Pancreas (tissue), 10 donors: ENCODE data around the gene AADACL3. TPM values are rescaled to one million over a fixed set of nuclear protein-coding genes. Genes with fewer than 3 reads are reported as not detected.

Experiments used
- ATAC-seq, 4 donors: fragments of 200-7000 bp; cut with Tn5 transposase; one replicate each; pipeline versions ENCODE4 v1.8.0 to v1.9.1; 2020; ENCODE audit warnings: mild to moderate bottlenecking in 4 of 4, moderate library complexity in 4 of 4
- DNase-seq, 6 donors: peaks; one replicate each; pipeline ENCODE4 v3.0.0-alpha.2; 2020
- FAIRE-seq: peaks from 2 replicates; lab custom pipeline; 2012; peaks lifted over from hg19 to GRCh38; lab: Jason Lieb, UNC
- H3K27ac ChIP-seq, 4 donors: fragments of 200-600 bp; sonication (generic); 1 replicate in 3 of 4; 2 replicates in 1 of 4; pipeline versions ENCODE4 v1.5.0 to v1.8.0; 2020
- H3K27me3 ChIP-seq, 4 donors: fragments of 200-600 bp; one replicate each; pipeline ENCODE4 v1.8.0; 2021
- H3K36me3 ChIP-seq, 3 donors: fragments of 200-600 bp; sonication (generic) in 1 of 3; one replicate each; pipeline versions ENCODE4 v1.5.0 to v1.8.0; 2020 to 2021
- H3K4me1 ChIP-seq, 3 donors: fragments of 200-600 bp; one replicate each; pipeline ENCODE4 v1.8.0; 2021
- H3K4me3 ChIP-seq, 4 donors: fragments of 200-600 bp; sonication (generic) in 2 of 4; one replicate each; pipeline versions ENCODE4 v1.5.0 to v1.8.0; 2020 to 2021
- H3K9me3 ChIP-seq, 4 donors: fragments of 200-600 bp; one replicate each; pipeline ENCODE4 v1.8.0; 2021
- CTCF ChIP-seq, 4 donors: fragments of 200-600 bp; sonication (generic) in 3 of 4; IDR thresholded peaks; one replicate each; pipeline versions ENCODE4 v1.5.0 to v1.8.0; 2021; ENCODE audit warnings: antibody characterized with exemption in 4 of 4
- WGBS, 2 donors: extraction: QIAGEN DNeasy Blood & Tissue Kit; methylation state at CpG; one replicate each; pipeline ENCODE4 v1.1.7; 2013; 5-methylcytosine and 5-hydroxymethylcytosine counted together
- intact Hi-C, 3 donors: fragments of 100-400 bp; cut with DNase I; formaldehyde crosslinking; loops; one replicate each; pipeline versions ENCODE4 v1.11.1 to v1.14.2; 2022
- polyA plus RNA-seq, 2 donors: library from polyadenylated mRNA; stranded (reverse); fragments of 200-250 nt; gene quantifications; one replicate each; pipeline ENCODE4 v1.2.3, GENCODE V29; 2013
- total RNA-seq, 6 donors: library from RNA; stranded (reverse); fragmentation: NEBNext Ultra II Directional in 4 of 6; extraction: Animal tissue kit (Norgen Biotek cat#: 25700) in 4 of 6; gene quantifications; one replicate each; pipeline versions ENCODE4 v1.2.1 to v1.2.4, GENCODE V29; 2021 to 2023
- donor health status: healthy with polysubstance abuse.
- donor health status: DM: no; HTN: no; CAD: no; lungs with moderate emphysema.
- donor health status: DM: no; HTN: no; CAD: no.
- donor health status: control.
- donor health status: control.
- donor health status: Bipolar disorder and iron deficiency.
- donor health status: DM: yes; HTN: yes; CAD: no.
- donor health status: DM: no; HTN: no; CAD: no.
- donor health status: DM: no; HTN: no; CAD: no.
- donor health status: DM: yes; HTN: yes; CAD: no.

Gene AADACL3
- total and polyA plus RNA-seq, 8 donors, result 0.02 TPM; not detected in 7

GRCh38 chr1:12677565-12677964, 38.3 kb upstream of the AADACL3 start:
- Histone ChIP-seq H3K9me3 (no peaks in the 10 kb centered on the region), H3K4me3 (no peak overlapping the region), H3K27ac (no peak overlapping the region), H3K27me3 (no peaks in the 10 kb centered on the region), H3K4me1 (no peaks in the 10 kb centered on the region), H3K36me3 (no peaks in the 10 kb centered on the region)
- DNase-seq (no peak), FAIRE-seq (no peak), ATAC-seq (no peak)
- TF ChIP-seq CTCF (IDR thresholded peaks at IDR 0.05), result no peak
- intact Hi-C loops, result no loop called here
- WGBS, 2 donors, result 62 to 74% methylated on average over 1 of the region's 1 CpG

- TF ChIP-seq CTCF (IDR thresholded peaks at IDR 0.05), result no peak
- Histone ChIP-seq H3K27me3 (no peaks in the 10 kb centered on the region), H3K4me1 (no peaks in the 10 kb centered on the region), H3K36me3 (no peaks in the 10 kb centered on the region), H3K27ac (no peak overlapping the region), H3K9me3 (no peaks in the 10 kb centered on the region), H3K4me3 (no peak overlapping the region)
- 24 to 53% methylated on average over 2 of the region's 2 CpGs for WGBS, 2 donors
- no peak for DNase-seq
- ATAC-seq, result no peak
- intact Hi-C loops, result no loop called here
- no peak for FAIRE-seq
These were observed 37.6 kb upstream of the AADACL3 start for GRCh38 chr1:12678350-12678749.

GRCh38 chr1:12678820-12679219, 37.1 kb upstream of the AADACL3 start:
- Histone ChIP-seq H3K9me3 (no peaks in the 10 kb centered on the region), H3K36me3 (no peaks in the 10 kb centered on the region), H3K4me1 (no peaks in the 10 kb centered on the region), H3K4me3 (no peak overlapping the region), H3K27ac (no peak overlapping the region), H3K27me3 (no peaks in the 10 kb centered on the region)
- intact Hi-C loops, result no loop called here
- DNase-seq (no peak), FAIRE-seq (no peak), ATAC-seq (no peak)
- no peak for TF ChIP-seq CTCF (IDR thresholded peaks at IDR 0.05)
- 75 to 89% methylated on average over 3 of the region's 3 CpGs for WGBS, 2 donors

GRCh38 chr1:12690156-12690555, 25.8 kb upstream of the AADACL3 start:
- WGBS, 2 donors, result 22 to 30% methylated on average over 2 of the region's 2 CpGs
- intact Hi-C loops, result no loop called here
- Histone ChIP-seq H3K27ac (no peak overlapping the region), H3K4me1 (no peaks in the 10 kb centered on the region), H3K27me3 (no peaks in the 10 kb centered on the region), H3K4me3 (no peak overlapping the region), H3K9me3 (no peaks in the 10 kb centered on the region), H3K36me3 (no peaks in the 10 kb centered on the region)
- ATAC-seq, result no peak
- no peak for FAIRE-seq
- DNase-seq, result no peak
- TF ChIP-seq CTCF (IDR thresholded peaks at IDR 0.05), result no peak

GRCh38 chr1:12692967-12693782, 22.7 kb upstream of the AADACL3 start:
- no peaks in the 10 kb centered on the region for H3K4me1 ChIP-seq
- FAIRE-seq (no peak), ATAC-seq (peak in 1 of 4 donors; percentile 56), DNase-seq (no peak)
- WGBS, 2 donors, result 51 to 54% methylated on average over 10 of the region's 10 CpGs
- TF ChIP-seq CTCF (IDR thresholded peaks at IDR 0.05), result no peak
- H3K9me3 ChIP-seq, result no peaks in the 10 kb centered on the region
- no peak overlapping the region for H3K4me3 ChIP-seq
- no peak overlapping the region for H3K27ac ChIP-seq
- H3K36me3 ChIP-seq, result no peaks in the 10 kb centered on the region
- no peaks in the 10 kb centered on the region for H3K27me3 ChIP-seq
- intact Hi-C loops, result no loop called here
